GM19099 (cell line): Measurements from ENCODE around the gene LRFN4.

Source experiments
- POLR2A ChIP-seq: IDR thresholded peaks from 3 replicates; pipeline ENCODE4 v1.6.1; 2011; ENCODE audit warnings: low read depth; ENCODE audit not compliant: insufficient read length; ENCODE audit errors: extremely low read depth

Gene LRFN4

GRCh38 chr11:66851698-66852465 lies 5.0 kb upstream of the LRFN4 start:
- TF ChIP-seq POLR2A: no peak

GRCh38 chr11:66852466-66853241 lies 4.2 kb upstream of the LRFN4 start:
- TF ChIP-seq POLR2A: no peak

GRCh38 chr11:66853242-66854229 lies 3.3 kb upstream of the LRFN4 start:
- no peak for TF ChIP-seq POLR2A

- no peak for TF ChIP-seq POLR2A
These were observed 2.6 kb upstream of the LRFN4 start for GRCh38 chr11:66854231-66854661.

GRCh38 chr11:66854729-66855211 lies 2.1 kb upstream of the LRFN4 start:
- no peak for TF ChIP-seq POLR2A

GRCh38 chr11:66855574-66856495 lies 1.0 kb upstream of the LRFN4 start:
- TF ChIP-seq POLR2A: peak; percentile 83

- no peak for TF ChIP-seq POLR2A
These were observed 516 bp downstream of the LRFN4 start for GRCh38 chr11:66857234-66857926.

GRCh38 chr11:66857927-66858185 lies 992 bp downstream of the LRFN4 start:
- no peak for TF ChIP-seq POLR2A

GRCh38 chr11:66858186-66858938 lies 1.5 kb downstream of the LRFN4 start:
- no peak for TF ChIP-seq POLR2A

- no peak for TF ChIP-seq POLR2A
These were observed 2.2 kb downstream of the LRFN4 start for GRCh38 chr11:66858939-66859685.

GRCh38 chr11:66859686-66860448 lies 3.0 kb downstream of the LRFN4 start:
- TF ChIP-seq POLR2A: no peak
